SK-N-SH treated with all-trans-retinoic acid at 6 μM for 48 hours (cell line): ENCODE measurements around the gene ARHGEF1.

Experiments
- ATAC-seq: fragments of 200-7000 bp; cut with Tn5 transposase; 3 replicates; pipeline ENCODE4 v1.9.1; 2020; ENCODE audit warnings: mild to moderate bottlenecking, moderate library complexity
- ARNTL ChIP-seq: fragments of 450-650 bp; formaldehyde crosslinking; IDR thresholded peaks from 2 replicates; pipeline ENCODE4 v1.5.0; 2020; ENCODE audit warnings: low read depth, mild to moderate bottlenecking, moderate library complexity, borderline replicate concordance
- BACH2 ChIP-seq: fragments of 250-450 bp; sonication (Bioruptor Pico); IDR thresholded peaks from 2 replicates; pipeline ENCODE4 v1.9.0; 2021; ENCODE audit warnings: mild to moderate bottlenecking, borderline replicate concordance
- CSDC2 ChIP-seq: fragments of 250-450 bp; sonication (Bioruptor Pico); IDR thresholded peaks from 2 replicates; pipeline ENCODE4 v1.5.0; 2020; ENCODE audit warnings: mild to moderate bottlenecking, moderate library complexity
- ESRRG ChIP-seq: fragments of 250-450 bp; sonication (Bioruptor Pico); IDR thresholded peaks from 2 replicates; pipeline ENCODE4 v1.6.1; 2021; ENCODE audit warnings: mild to moderate bottlenecking
- GLIS3 ChIP-seq: fragments of 250-450 bp; sonication (Bioruptor Pico); IDR thresholded peaks from 2 replicates; pipeline ENCODE4 v1.5.0; 2020; ENCODE audit warnings: mild to moderate bottlenecking, moderate library complexity
- ISL1 ChIP-seq: fragments of 250-450 bp; sonication (Bioruptor Pico); IDR thresholded peaks from 2 replicates; pipeline ENCODE4 v2.1.2; 2022; ENCODE audit warnings: mild to moderate bottlenecking, moderate library complexity
- OSR1 ChIP-seq: fragments of 250-450 bp; sonication (Bioruptor Pico); IDR thresholded peaks from 2 replicates; pipeline ENCODE4 v1.8.0; 2022; ENCODE audit warnings: moderate library complexity, mild to moderate bottlenecking, inconsistent platforms
- POU6F1 ChIP-seq: fragments of 250-450 bp; sonication (Bioruptor Pico); IDR thresholded peaks from 2 replicates; pipeline ENCODE4 v1.8.0; 2021; ENCODE audit warnings: low read depth, mild to moderate bottlenecking, moderate library complexity, borderline replicate concordance
- PPARA ChIP-seq: fragments of 250-450 bp; sonication (Bioruptor Pico); IDR thresholded peaks from 2 replicates; pipeline ENCODE4 v1.5.0; 2020; ENCODE audit warnings: mild to moderate bottlenecking, borderline replicate concordance
- SNAI2 ChIP-seq: fragments of 250-450 bp; sonication (Bioruptor Pico); IDR thresholded peaks from 2 replicates; pipeline ENCODE4 v1.5.0; 2020; ENCODE audit warnings: mild to moderate bottlenecking, moderate library complexity
- TCF4 ChIP-seq: fragments of 250-450 bp; sonication (Bioruptor Pico); IDR thresholded peaks from 2 replicates; pipeline ENCODE4 v1.8.0; 2021; ENCODE audit warnings: mild to moderate bottlenecking, moderate library complexity, borderline replicate concordance
- TOX ChIP-seq: fragments of 250-450 bp; sonication (Bioruptor Pico); IDR thresholded peaks from 2 replicates; pipeline ENCODE4 v1.8.0; 2021; ENCODE audit warnings: mild to moderate bottlenecking, moderate library complexity, borderline replicate concordance
- ZFP30 ChIP-seq: fragments of 450-650 bp; formaldehyde crosslinking; IDR thresholded peaks from 2 replicates; pipeline ENCODE4 v1.5.0; 2022; ENCODE audit warnings: mild to moderate bottlenecking, moderate library complexity
- ZNF565 ChIP-seq: fragments of 450-650 bp; formaldehyde crosslinking; conservative IDR thresholded peaks from 2 replicates; pipeline ENCODE4 v1.5.0; 2020; ENCODE audit warnings: low read depth, mild to moderate bottlenecking, moderate library complexity
- ZNF70 ChIP-seq: fragments of 450-650 bp; formaldehyde crosslinking; IDR thresholded peaks from 2 replicates; pipeline ENCODE4 v1.5.0; 2020; ENCODE audit warnings: mild to moderate bottlenecking, moderate library complexity
- ZNF8 ChIP-seq: fragments of 450-650 bp; formaldehyde crosslinking; IDR thresholded peaks from 2 replicates; pipeline ENCODE4 v1.5.0; 2020; ENCODE audit warnings: mild to moderate bottlenecking, moderate library complexity
- TF ChIP-seq, protein P1 (sequence below): fragments of 250-450 bp; sonication (Bioruptor Pico); IDR thresholded peaks from 2 replicates; pipeline ENCODE4 v1.5.1; 2021; ENCODE audit warnings: mild to moderate bottlenecking, moderate library complexity
- TF ChIP-seq, protein P2 (sequence below): fragments of 250-450 bp; sonication (Bioruptor Pico); IDR thresholded peaks from 2 replicates; pipeline ENCODE4 v1.8.0; 2020; ENCODE audit warnings: mild to moderate bottlenecking, moderate library complexity, borderline replicate concordance
- TF ChIP-seq, protein P3 (sequence below): fragments of 250-450 bp; sonication (Bioruptor Pico); IDR thresholded peaks from 2 replicates; pipeline ENCODE4 v1.5.0; 2020; ENCODE audit warnings: mild to moderate bottlenecking, moderate library complexity
- TF ChIP-seq, protein P4 (sequence below): fragments of 250-450 bp; sonication (Bioruptor Pico); IDR thresholded peaks from 2 replicates; pipeline ENCODE4 v1.5.1; 2020; ENCODE audit warnings: low read depth, mild to moderate bottlenecking, moderate library complexity

ARHGEF1 gene

GRCh38 chr19:41883821-41884733 is 1.1 kb downstream of the ARHGEF1 start:
- TF ChIP-seq TCF4 (CRISPR knock-in tag) (no peak), OSR1 (CRISPR knock-in tag) (no peak), ZNF70 (CRISPR knock-in tag) (no peak), CSDC2 (CRISPR knock-in tag) (no peak), ISL1 (CRISPR knock-in tag) (no peak), ZNF565 (CRISPR knock-in tag) (no peak), POU6F1 (no peak), TOX (CRISPR knock-in tag) (no peak), PPARA (CRISPR knock-in tag) (no peak), ZNF8 (CRISPR knock-in tag) (no peak), BACH2 (CRISPR knock-in tag) (no peak)
- TF ChIP-seq, protein P1, sequence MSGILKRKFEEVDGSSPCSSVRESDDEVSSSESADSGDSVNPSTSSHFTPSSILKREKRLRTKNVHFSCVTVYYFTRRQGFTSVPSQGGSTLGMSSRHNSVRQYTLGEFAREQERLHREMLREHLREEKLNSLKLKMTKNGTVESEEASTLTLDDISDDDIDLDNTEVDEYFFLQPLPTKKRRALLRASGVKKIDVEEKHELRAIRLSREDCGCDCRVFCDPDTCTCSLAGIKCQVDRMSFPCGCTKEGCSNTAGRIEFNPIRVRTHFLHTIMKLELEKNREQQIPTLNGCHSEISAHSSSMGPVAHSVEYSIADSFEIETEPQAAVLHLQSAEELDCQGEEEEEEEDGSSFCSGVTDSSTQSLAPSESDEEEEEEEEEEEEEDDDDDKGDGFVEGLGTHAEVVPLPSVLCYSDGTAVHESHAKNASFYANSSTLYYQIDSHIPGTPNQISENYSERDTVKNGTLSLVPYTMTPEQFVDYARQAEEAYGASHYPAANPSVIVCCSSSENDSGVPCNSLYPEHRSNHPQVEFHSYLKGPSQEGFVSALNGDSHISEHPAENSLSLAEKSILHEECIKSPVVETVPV (CRISPR knock-in tag): no peak
- TF ChIP-seq, protein P2, sequence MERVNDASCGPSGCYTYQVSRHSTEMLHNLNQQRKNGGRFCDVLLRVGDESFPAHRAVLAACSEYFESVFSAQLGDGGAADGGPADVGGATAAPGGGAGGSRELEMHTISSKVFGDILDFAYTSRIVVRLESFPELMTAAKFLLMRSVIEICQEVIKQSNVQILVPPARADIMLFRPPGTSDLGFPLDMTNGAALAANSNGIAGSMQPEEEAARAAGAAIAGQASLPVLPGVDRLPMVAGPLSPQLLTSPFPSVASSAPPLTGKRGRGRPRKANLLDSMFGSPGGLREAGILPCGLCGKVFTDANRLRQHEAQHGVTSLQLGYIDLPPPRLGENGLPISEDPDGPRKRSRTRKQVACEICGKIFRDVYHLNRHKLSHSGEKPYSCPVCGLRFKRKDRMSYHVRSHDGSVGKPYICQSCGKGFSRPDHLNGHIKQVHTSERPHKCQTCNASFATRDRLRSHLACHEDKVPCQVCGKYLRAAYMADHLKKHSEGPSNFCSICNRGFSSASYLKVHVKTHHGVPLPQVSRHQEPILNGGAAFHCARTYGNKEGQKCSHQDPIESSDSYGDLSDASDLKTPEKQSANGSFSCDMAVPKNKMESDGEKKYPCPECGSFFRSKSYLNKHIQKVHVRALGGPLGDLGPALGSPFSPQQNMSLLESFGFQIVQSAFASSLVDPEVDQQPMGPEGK (CRISPR knock-in tag): no peak
- TF ChIP-seq, all 23 proteins: peak for 0
- peak; percentile 99 for ATAC-seq

DNA sequence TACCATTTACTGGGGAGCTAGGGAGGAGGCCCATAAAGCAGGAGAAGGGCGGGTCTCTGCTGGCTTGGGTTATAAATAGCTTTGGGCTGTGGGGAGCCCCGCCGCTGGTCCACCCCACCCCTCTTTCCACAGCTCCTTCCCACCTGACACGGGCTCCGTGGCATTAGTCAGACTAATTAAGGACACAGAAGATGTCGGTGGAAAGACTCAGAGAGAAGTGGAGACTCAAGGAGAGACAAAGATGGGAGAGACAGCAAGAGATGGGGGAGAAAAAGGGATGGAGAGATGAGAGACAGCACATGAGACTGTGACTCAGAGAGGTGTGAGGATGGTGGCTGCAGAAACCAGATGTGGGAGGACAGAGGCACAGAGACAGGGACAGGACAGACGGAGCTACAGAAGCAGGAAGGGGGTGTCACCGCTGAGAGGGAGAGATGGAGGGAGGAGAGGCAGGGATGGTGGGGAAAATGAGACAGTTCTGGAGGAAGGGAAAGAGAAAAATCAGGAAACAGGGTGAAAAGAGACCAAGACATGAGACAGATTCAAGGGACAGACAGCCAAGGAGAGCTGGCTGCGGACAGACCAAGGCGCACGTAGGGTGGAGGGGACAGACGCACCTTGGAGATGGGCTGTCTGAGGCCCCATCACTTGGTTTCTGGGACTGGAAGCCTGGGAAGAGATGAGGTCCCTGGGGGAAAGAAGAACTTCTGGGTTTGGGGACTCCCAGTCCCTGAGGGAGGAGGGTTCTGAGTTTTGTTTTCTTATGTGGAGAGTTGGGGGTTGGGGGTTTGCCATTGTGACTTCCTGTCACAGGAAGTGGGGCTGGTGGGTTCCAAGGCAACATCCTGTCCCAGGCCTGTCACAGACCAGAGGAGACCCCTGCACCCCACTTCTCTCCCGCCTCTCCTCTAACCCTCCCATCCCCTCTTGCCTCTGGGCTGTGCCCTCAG is 4.1 kb downstream of the ARHGEF1 start:
- TF ChIP-seq, protein P3, sequence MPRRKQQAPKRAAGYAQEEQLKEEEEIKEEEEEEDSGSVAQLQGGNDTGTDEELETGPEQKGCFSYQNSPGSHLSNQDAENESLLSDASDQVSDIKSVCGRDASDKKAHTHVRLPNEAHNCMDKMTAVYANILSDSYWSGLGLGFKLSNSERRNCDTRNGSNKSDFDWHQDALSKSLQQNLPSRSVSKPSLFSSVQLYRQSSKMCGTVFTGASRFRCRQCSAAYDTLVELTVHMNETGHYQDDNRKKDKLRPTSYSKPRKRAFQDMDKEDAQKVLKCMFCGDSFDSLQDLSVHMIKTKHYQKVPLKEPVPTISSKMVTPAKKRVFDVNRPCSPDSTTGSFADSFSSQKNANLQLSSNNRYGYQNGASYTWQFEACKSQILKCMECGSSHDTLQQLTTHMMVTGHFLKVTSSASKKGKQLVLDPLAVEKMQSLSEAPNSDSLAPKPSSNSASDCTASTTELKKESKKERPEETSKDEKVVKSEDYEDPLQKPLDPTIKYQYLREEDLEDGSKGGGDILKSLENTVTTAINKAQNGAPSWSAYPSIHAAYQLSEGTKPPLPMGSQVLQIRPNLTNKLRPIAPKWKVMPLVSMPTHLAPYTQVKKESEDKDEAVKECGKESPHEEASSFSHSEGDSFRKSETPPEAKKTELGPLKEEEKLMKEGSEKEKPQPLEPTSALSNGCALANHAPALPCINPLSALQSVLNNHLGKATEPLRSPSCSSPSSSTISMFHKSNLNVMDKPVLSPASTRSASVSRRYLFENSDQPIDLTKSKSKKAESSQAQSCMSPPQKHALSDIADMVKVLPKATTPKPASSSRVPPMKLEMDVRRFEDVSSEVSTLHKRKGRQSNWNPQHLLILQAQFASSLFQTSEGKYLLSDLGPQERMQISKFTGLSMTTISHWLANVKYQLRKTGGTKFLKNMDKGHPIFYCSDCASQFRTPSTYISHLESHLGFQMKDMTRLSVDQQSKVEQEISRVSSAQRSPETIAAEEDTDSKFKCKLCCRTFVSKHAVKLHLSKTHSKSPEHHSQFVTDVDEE: no peak
- TF ChIP-seq GLIS3 (no peak), ZNF8 (CRISPR knock-in tag) (no peak), SNAI2 (CRISPR knock-in tag) (no peak), ESRRG (no peak), ARNTL (CRISPR knock-in tag) (no peak), ZFP30 (CRISPR knock-in tag) (no peak), ISL1 (CRISPR knock-in tag) (no peak)
- TF ChIP-seq, protein P4, sequence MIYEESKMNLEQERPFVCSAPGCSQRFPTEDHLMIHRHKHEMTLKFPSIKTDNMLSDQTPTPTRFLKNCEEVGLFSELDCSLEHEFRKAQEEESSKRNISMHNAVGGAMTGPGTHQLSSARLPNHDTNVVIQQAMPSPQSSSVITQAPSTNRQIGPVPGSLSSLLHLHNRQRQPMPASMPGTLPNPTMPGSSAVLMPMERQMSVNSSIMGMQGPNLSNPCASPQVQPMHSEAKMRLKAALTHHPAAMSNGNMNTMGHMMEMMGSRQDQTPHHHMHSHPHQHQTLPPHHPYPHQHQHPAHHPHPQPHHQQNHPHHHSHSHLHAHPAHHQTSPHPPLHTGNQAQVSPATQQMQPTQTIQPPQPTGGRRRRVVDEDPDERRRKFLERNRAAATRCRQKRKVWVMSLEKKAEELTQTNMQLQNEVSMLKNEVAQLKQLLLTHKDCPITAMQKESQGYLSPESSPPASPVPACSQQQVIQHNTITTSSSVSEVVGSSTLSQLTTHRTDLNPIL (CRISPR knock-in tag): no peak
- TF ChIP-seq, all 23 proteins: peak for 0
- ATAC-seq: no peak
